ENCODE measurements around the gene PKD1. TPM values are rescaled to one million over a fixed set of nuclear protein-coding genes. Genes with fewer than 3 reads are reported as not detected.
"Not testable (repeated sequence)": the region's sequence is repeated elsewhere in the genome, so short reads cannot be mapped to it uniquely, and the experiment has no call there.

The PKD1 gene
- total RNA-seq, 1 donor from 2014 or later: 20.8 TPM

DNA sequence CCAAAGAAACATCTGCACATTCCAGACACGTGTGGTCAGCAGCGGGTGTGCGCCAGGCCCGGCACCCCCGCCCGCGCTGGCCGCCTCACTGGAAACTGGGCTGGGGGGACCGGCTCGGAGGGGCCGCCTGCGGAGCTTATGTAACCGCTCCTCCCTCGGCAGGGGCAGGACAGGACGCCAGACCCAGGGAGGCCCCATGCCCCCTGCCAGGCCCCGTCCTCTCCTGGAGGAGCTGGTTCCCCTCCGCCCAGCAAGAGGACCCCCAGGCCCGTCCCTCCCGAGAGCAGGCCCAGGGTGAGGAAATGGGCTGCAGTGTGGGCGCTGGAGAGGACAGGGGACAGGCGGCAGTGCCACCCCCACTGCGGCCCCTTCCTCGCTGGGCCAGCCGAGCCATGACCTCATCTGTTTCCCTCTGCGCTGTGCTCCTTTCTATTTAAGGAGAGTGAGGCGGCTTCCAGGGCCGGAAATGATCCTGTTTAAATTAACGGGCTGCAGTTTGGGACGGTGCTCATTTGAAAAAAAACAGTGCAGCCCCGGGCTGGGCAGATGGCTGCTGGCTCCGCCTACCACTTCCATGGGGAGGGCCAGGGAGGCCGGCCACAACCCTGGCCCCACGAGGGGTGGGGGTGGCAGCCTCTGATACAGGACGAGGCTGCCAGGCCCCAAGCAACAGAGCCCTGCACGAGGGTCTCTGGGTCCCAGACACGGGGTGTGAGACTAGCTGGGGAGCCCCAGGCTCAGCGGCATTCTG lies 10.8 kb downstream of the PKD1 start:
- peak in 1 of 2 donors; percentile 70 for DNase-seq (ENCODE audit: low read depth in 2 of 2)

DNA sequence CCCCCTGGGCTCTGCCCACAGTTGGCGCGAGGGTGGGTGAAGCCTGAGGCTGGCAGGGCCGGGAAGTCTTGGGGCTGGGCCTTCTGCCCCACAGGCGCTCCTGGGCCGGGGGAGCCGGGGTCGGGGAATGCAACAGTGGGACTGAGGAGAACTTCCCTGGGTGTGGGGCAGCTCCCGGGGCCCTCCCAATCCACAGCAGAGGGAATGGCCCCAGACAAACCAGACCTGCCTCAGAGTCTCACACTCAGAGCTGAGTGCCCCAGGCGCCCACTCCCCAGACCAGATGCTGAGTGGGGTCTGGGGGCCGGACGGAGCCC lies 11.4 kb downstream of the PKD1 start:
- DNase-seq (ENCODE audit: low read depth in 2 of 2): not testable (repeated sequence)

GRCh38 chr16:2123706-2124376 lies 11.9 kb downstream of the PKD1 start:
- DNase-seq (ENCODE audit: low read depth in 2 of 2): not testable (repeated sequence)

DNA sequence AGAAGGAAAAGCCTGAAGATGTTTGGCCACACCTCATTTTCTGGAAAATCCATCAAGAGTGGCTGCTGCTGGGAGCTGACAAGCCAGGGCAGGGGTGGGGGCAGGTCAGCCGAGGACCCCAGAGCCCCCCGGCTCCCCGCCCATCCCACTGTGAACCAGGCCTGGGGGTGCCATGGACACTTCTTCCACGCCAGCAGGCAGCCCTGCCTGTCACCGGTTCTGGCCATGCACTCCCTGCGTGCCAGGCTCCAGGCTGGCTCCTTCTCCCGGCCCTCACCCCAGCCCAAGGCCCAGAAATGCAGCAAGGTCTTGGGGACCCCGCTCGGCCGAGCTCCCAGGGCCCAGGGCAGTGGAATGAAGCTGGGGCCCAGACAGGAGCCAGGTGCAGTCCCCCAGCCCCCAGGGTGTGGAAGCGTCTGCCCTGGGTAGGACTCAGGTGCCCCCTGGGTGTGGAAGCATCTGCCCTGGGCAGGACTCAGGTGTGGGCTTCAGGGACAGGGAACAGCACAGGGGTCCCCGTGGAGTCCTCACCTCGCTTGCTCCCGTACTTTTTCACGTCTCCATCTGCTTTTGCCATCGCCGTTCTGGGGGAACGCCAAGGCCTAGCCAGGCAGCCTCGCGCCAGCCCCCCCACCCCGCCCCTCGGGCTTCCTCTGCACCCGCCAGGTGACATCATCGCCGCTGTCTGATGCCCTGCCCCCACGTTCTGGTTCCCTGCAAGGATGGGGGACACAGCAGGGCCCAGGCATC lies 12.6 kb downstream of the PKD1 start:
- not testable (repeated sequence) for DNase-seq (ENCODE audit: low read depth in 2 of 2)

- no peak for DNase-seq (ENCODE audit: low read depth in 2 of 2)
Observed at GRCh38 chr16:2122429-2122828, 13.3 kb downstream of the PKD1 start.

- DNase-seq (ENCODE audit: low read depth in 2 of 2): no peak
Observed at GRCh38 chr16:2121853-2122252, 13.8 kb downstream of the PKD1 start.

- DNase-seq (ENCODE audit: low read depth in 2 of 2): peak in 1 of 2 donors; percentile 33
Observed at GRCh38 chr16:2121325-2121724, 14.4 kb downstream of the PKD1 start.

- not testable (repeated sequence) for DNase-seq (ENCODE audit: low read depth in 2 of 2)
Observed at GRCh38 chr16:2117960-2118722, 17.6 kb downstream of the PKD1 start.

- not testable (repeated sequence) for DNase-seq (ENCODE audit: low read depth in 2 of 2)
Observed at GRCh38 chr16:2117341-2117740, 18.4 kb downstream of the PKD1 start.

DNA sequence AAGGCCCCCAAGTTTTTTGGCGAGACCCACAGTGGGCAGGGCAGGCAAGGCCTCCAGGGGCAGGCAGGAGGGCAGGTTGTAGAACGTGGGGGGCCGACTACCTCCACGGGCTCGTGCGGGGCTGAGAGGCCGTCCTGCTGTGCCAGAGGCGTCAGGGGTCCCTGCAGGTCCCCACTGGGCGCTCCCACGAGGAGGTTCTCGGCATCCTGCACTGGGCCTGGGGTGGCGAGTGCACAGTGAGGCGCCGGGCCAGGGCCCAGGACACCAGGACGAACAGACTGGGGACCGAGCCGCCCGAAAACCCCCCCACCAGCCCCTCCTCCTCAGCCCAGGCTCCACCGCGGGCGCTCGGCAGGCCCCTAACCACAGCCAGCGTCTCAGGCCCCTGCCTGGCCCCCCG lies 19.3 kb downstream of the PKD1 start:
- DNase-seq (ENCODE audit: low read depth in 2 of 2): not testable (repeated sequence)

DNA sequence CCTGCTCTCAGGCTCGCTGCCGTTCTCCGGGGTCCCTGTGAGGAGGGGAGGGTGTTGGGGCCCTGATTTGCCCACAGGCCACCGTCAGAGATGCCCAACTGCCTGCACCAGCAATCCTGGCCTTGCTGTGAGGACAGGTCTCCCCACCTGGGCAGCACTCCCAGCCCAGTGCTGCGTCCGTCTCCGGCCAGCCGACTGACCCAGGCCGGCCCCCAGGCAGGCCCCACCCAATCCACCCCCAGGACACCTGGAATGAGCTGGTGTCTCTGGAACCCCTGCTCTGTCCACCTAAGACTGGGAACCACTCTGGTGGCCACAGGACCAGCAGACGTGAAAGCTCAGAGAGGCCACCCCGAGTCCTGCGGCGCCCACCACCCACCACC lies 20.1 kb downstream of the PKD1 start:
- DNase-seq (ENCODE audit: low read depth in 2 of 2): no peak

GRCh38 chr16:2114885-2115590 lies 20.7 kb downstream of the PKD1 start:
- DNase-seq (ENCODE audit: low read depth in 2 of 2): not testable (repeated sequence)

GRCh38 chr16:2114225-2114624 lies 21.5 kb downstream of the PKD1 start:
- not testable (repeated sequence) for DNase-seq (ENCODE audit: low read depth in 2 of 2)

DNA sequence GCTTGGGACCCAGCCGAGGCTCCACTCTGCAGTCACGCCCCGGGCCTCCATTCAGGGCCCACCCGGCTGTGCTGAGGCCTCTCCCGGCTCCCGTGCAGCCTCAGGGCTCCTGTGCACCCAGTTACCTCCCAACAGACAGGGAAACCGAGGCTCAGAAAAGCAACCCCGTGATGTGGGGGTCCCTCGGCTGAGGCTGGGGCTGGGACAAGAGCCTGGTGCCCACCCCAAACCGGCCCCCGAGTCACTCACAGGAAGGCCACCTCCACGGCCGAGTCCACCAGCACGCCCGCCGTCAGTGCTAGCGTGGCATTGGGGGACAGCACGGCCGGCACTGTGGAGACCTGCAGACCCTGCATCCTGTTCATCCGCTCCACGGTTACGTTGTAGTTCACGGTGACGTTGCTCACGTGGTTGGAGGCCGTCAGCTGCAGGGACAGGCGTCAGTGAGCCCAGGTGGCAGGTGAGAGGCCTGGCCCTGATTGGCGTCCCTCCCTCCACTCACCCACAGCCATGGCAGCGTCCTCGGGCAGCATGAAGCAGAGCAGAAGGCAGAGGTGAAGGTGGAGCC lies 23.1 kb downstream of the PKD1 start:
- DNase-seq (ENCODE audit: low read depth in 2 of 2): not testable (repeated sequence)

DNA sequence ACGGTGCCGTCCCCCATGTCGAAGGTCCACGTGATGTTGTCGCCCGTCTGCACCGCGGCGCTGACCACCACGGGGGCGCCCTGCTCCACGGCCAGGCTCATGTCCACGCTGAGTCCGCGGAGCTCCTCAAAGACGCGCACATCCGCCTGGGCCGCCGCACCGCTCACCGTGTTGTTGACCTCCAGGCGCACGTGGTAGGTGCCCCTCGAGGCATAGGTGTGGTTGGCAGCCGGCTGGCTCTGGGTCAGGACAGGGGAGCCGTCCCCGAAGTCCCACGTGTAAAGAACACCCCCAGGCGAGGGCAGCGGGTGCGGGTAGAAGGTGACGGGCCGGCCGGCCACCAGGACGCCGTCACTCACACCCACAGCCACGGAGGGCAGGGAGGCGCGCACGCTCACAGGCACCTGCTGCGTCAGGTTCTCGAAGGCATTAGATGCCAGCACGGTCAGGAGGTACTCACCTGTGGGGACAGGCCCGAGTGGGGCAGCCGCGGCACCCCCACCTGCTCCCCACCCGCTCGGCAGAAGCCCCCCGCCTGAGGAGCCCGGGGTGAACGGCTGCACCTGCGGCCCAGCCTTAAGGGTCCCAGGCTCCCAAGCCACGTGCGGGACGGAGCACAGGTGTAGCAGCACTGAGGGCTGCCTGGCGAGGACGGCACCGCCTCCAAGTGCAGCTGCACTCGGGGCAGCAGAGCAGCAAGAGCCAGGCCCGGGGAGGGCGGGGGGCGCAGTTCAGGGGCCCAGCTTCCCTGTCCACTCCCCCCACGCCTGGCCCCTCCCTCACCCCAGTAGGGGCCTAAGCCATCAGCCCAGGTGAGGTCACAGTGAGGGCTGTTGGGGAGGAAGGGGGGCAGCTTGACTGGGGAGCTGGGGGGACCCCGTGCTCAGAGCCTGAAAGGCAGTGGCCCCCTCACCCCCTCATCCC lies 24.0 kb downstream of the PKD1 start:
- not testable (repeated sequence) for DNase-seq (ENCODE audit: low read depth in 2 of 2)

DNA sequence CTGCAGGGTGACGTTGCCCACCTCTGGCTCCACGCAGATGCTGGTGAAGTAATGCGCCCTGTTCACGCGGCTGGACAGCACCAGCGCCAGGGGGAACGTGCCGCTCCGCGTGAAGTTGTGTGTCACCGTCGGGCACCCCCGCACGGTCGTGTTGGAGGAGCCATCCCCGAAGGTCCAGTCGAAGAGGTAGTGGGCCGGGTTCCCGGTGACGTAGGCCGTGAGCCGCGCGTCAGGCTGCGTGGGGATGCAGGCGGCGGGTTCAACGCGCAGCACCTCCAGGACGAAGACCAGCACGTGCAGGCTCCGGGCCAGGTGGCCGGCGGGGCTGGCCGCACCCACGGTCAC lies 24.7 kb downstream of the PKD1 start:
- DNase-seq (ENCODE audit: low read depth in 2 of 2): not testable (repeated sequence)

GRCh38 chr16:2110332-2111008 lies 25.2 kb downstream of the PKD1 start:
- DNase-seq (ENCODE audit: low read depth in 2 of 2): not testable (repeated sequence)

- not testable (repeated sequence) for DNase-seq (ENCODE audit: low read depth in 2 of 2)
Observed at GRCh38 chr16:2109872-2110271, 25.8 kb downstream of the PKD1 start.

DNA sequence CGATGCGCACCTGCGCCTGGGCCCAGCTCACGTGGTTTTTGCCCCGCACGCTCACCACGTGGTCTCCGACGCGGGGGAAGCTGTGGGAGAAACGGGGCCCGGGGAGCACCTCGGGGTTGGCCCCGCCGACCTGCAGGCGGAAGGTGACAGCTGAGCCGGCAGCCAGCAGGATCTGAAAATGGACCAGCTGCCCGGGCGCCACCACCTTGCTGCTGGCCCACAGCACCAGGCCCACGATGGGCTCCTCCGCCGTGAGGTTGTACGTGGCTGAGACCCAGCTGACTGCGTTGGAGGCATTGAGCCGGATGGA lies 26.5 kb downstream of the PKD1 start:
- not testable (repeated sequence) for DNase-seq (ENCODE audit: low read depth in 2 of 2)

All from dermis microvascular lymphatic vessel endothelial cell (primary cell).